HepG2 (cell line): ENCODE data around the gene PCDH17. TPM values are rescaled to one million over a fixed set of nuclear protein-coding genes. Genes with fewer than 3 reads are reported as not detected.
A peak's percentile ranks its signal among the peaks of the same experiment; 100 is the strongest.

Experiments
- ATAC-seq: fragments of 200-7000 bp; cut with Tn5 transposase; 3 replicates; pipeline ENCODE4 v1.9.1; 2020; ENCODE audit warnings: mild to moderate bottlenecking, moderate library complexity
- BruUV-seq: library from RNA; stranded (reverse); fragments of 400-500 nt; replicated peaks from 2 replicates; lab custom pipeline; 2021; lab: Mats Ljungman, UMichigan
- CTCF ChIA-PET: fragments of 300-600 bp; formaldehyde crosslinking; extraction: SDS; loops from one replicate; lab custom pipeline; 2021; ENCODE audit warnings: low total read pairs, inconsistent platforms, low intra/inter-chr PET ratio; lab: Yijun Ruan, JAX
- POLR2A ChIA-PET: fragments of 350-600 bp; sonication (Branson Sonifier 250); formaldehyde crosslinking; loops from one replicate; lab custom pipeline; 2020; ENCODE audit warnings: antibody characterized with exemption, inconsistent platforms; lab: Yijun Ruan, JAX
- DNase-seq: peaks from one replicate; pipeline ENCODE4 v3.0.0-alpha.2; 2015; ENCODE audit warnings: low spot score
- FAIRE-seq: peaks from 3 replicates; lab custom pipeline; 2011; peaks lifted over from hg19 to GRCh38; lab: Jason Lieb, UNC
- H2AFZ ChIP-seq: one replicate; pipeline ENCODE4 v1.6.1; 2011; ENCODE audit warnings: low read length, inconsistent platforms
- H3K27ac ChIP-seq: fragments of 300-600 bp; 3 replicates; pipeline ENCODE4 v1.8.0; 2011; ENCODE audit warnings: mixed run types, mild to moderate bottlenecking, mixed read lengths, low read length, inconsistent platforms; ENCODE audit not compliant: insufficient read depth; ENCODE audit errors: extremely low read length
- H3K27me3 ChIP-seq, 2 experiments: fragments of 200-600 bp in 1 of 2; 2 replicates in 1 of 2; 3 replicates in 1 of 2; pipeline versions ENCODE4 v1.6.0 to v1.8.0; 2011; ENCODE audit warnings: low read length in 2 of 2, mild to moderate bottlenecking in 2 of 2, moderate library complexity in 2 of 2, inconsistent platforms in 1 of 2; ENCODE audit not compliant: insufficient read depth in 2 of 2, control insufficient read depth in 1 of 2
- H3K36me3 ChIP-seq, 2 experiments: fragments of 200-600 bp in 1 of 2; replicated peaks in 1 of 2; 2 replicates in 1 of 2; 3 replicates in 1 of 2; pipeline versions ENCODE4 v1.5.1 to v1.8.0; 2011; ENCODE audit warnings: low read length in 2 of 2, inconsistent platforms in 1 of 2; ENCODE audit not compliant: insufficient read depth in 2 of 2, control insufficient read depth in 1 of 2
- H3K4me1 ChIP-seq: 2 replicates; pipeline ENCODE4 v1.5.1; 2012; ENCODE audit warnings: low read length, inconsistent platforms; ENCODE audit not compliant: insufficient read depth
- H3K4me2 ChIP-seq: 2 replicates; pipeline ENCODE4 v1.6.0; 2011; ENCODE audit warnings: low read depth, low read length, inconsistent platforms
- H3K4me3 ChIP-seq, 3 experiments: fragments of 200-600 bp in 1 of 3; sonication (generic), shearing (Covaris generic) in 1 of 3; replicated peaks in 1 of 3; 2 replicates each; pipeline ENCODE4 v1.5.1; 2011 to 2016; ENCODE audit warnings: low read length in 3 of 3, inconsistent platforms in 2 of 3, low read depth in 2 of 3, mild to moderate bottlenecking in 2 of 3, control low read depth in 1 of 3, mixed read lengths in 1 of 3; ENCODE audit not compliant: insufficient read depth in 1 of 3
- H3K79me2 ChIP-seq: one replicate; pipeline ENCODE4 v1.6.1; 2011; ENCODE audit warnings: low read length, inconsistent platforms; ENCODE audit not compliant: insufficient read depth
- H3K9ac ChIP-seq: 2 replicates; pipeline ENCODE4 v1.6.0; 2011; ENCODE audit warnings: mild to moderate bottlenecking, low read depth, low read length, inconsistent platforms; ENCODE audit not compliant: insufficient read depth
- H3K9me3 ChIP-seq: 2 replicates; pipeline ENCODE4 v1.5.1; 2012; ENCODE audit warnings: mild to moderate bottlenecking, low read length
- H4K20me1 ChIP-seq: 2 replicates; pipeline ENCODE4 v1.6.0; 2011; ENCODE audit warnings: inconsistent platforms, mild to moderate bottlenecking, low read length, moderate library complexity; ENCODE audit not compliant: insufficient read depth
- BORCS8-MEF2B ChIP-seq: sonication (generic); formaldehyde crosslinking; IDR thresholded peaks from 2 replicates; pipeline ENCODE4 v1.8.0; 2022; ENCODE audit warnings: mild to moderate bottlenecking, missing genetic modification reagents
- MEIS2 ChIP-seq: sonication (generic); formaldehyde crosslinking; IDR thresholded peaks from 2 replicates; pipeline ENCODE4 v1.9.0; 2021; ENCODE audit warnings: mild to moderate bottlenecking, missing genetic modification reagents
- NCOA1 ChIP-seq: sonication (generic); formaldehyde crosslinking; IDR thresholded peaks from 2 replicates; pipeline ENCODE4 v1.9.0; 2021; ENCODE audit warnings: missing genetic modification reagents
- ZNF264 ChIP-seq: sonication (generic); formaldehyde crosslinking; IDR thresholded peaks from 2 replicates; pipeline ENCODE4 v1.4.0; 2020; ENCODE audit warnings: missing genetic modification reagents
- WGBS: methylation state at CpG from one replicate; pipeline ENCODE4 v1.1.6; 2017; ENCODE audit warnings: low lambda C conversion rate; 5-methylcytosine and 5-hydroxymethylcytosine counted together
- in situ Hi-C: cut with HindIII; loops from 2 replicates; pipeline ENCODE4 v1.10.0; 2017; ENCODE audit warnings: low pct_unique_long_range_greater_than_20kb; ENCODE audit not compliant: extremely low pct_ligation_motif_present
- intact Hi-C: fragments of 100-400 bp; cut with micrococcal nuclease; formaldehyde crosslinking; loops from one replicate; pipeline ENCODE4 v1.10.0; 2022; ENCODE audit not compliant: unreplicated experiment
- polyA plus RNA-seq, 8 experiments: library from polyadenylated mRNA; depleted of rRNA in 3 of 8; stranded (reverse) in 7 of 8; unstranded in 1 of 8; fragments of >200 nt; fragmentation: Illumina TruSeq in 4 of 8; extraction: Trizol in 4 of 8; gene quantifications; 2 replicates each; pipeline versions ENCODE4 v1.2.1 to v1.2.3, GENCODE V29; 2011 to 2016; ENCODE audit warnings: low read depth in 4 of 8, missing spikeins in 1 of 8, mixed read lengths in 1 of 8; ENCODE audit not compliant: insufficient read depth in 1 of 8
- total RNA-seq, 5 experiments: library from RNA; depleted of rRNA; stranded (reverse); fragments of >200 nt; fragmentation: Illumina TruSeq; extraction: Trizol; gene quantifications; 2 replicates each; pipeline ENCODE4 v1.2.3, GENCODE V29; 2016; ENCODE audit warnings: low read depth in 1 of 5
- TF ChIP-seq, protein P1 (sequence below): sonication (generic); formaldehyde crosslinking; conservative IDR thresholded peaks from 2 replicates; pipeline ENCODE4 v1.4.0; 2020; ENCODE audit warnings: mild to moderate bottlenecking, missing genetic modification reagents, moderate library complexity

The PCDH17 gene
- total and polyA plus RNA-seq, 2 of the 13 experiments (the other 11 are each of a cell fraction or from before 2014, with no cell fraction given): not detected

DNA sequence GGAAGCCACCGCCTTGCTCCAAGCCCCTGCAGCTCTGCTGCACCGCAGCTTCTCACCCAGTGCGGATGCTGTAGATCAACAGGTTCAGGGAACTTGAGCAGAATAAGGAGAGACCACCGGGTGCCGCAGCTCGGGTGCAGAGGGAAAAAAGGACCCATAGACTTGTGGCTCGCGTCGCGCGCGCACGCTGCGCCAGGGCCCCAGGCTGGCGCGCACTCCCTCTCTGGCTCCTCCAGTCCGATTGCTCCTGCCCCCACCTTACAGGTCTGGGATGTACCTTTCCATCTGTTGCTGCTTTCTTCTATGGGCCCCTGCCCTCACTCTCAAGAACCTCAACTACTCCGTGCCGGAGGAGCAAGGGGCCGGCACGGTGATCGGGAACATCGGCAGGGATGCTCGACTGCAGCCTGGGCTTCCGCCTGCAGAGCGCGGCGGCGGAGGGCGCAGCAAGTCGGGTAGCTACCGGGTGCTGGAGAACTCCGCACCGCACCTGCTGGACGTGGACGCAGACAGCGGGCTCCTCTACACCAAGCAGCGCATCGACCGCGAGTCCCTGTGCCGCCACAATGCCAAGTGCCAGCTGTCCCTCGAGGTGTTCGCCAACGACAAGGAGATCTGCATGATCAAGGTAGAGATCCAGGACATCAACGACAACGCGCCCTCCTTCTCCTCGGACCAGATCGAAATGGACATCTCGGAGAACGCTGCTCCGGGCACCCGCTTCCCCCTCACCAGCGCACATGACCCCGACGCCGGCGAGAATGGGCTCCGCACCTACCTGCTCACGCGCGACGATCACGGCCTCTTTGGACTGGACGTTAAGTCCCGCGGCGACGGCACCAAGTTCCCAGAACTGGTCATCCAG, 964 bp downstream of the PCDH17 start:
- 92% methylated on average over 46 of the region's 70 CpGs for WGBS
- H2AFZ ChIP-seq: no peak overlapping the region
- intact Hi-C loops: no loop called here
- DNase-seq (no peak), ATAC-seq (peak; percentile 35), FAIRE-seq (no peak)
- in situ Hi-C loops: loop anchor here (10.0 kb wide), 1 partner anchor 1322 kb away; no protein-coding TSS in a partner anchor
- H3K9me3 ChIP-seq: peaks cover 13% of the 10 kb centered on the region
- POLR2A ChIA-PET: no interaction called here
- peak overlapping the region; percentile 58; the same call in 1 of the 2 replicates for H3K4me2 ChIP-seq
- H3K4me3 ChIP-seq: peak overlapping the region in 1 of 3 experiments; percentile 45; a peak in 1 of 6 replicates
- H3K36me3 ChIP-seq: no peaks in the 10 kb centered on the region
- no peaks in the 10 kb centered on the region for H4K20me1 ChIP-seq
- BruUV-seq: no TSS peak
- no peak overlapping the region for H3K27ac ChIP-seq
- no peaks in the 10 kb centered on the region for H3K4me1 ChIP-seq
- TF ChIP-seq, protein P1, sequence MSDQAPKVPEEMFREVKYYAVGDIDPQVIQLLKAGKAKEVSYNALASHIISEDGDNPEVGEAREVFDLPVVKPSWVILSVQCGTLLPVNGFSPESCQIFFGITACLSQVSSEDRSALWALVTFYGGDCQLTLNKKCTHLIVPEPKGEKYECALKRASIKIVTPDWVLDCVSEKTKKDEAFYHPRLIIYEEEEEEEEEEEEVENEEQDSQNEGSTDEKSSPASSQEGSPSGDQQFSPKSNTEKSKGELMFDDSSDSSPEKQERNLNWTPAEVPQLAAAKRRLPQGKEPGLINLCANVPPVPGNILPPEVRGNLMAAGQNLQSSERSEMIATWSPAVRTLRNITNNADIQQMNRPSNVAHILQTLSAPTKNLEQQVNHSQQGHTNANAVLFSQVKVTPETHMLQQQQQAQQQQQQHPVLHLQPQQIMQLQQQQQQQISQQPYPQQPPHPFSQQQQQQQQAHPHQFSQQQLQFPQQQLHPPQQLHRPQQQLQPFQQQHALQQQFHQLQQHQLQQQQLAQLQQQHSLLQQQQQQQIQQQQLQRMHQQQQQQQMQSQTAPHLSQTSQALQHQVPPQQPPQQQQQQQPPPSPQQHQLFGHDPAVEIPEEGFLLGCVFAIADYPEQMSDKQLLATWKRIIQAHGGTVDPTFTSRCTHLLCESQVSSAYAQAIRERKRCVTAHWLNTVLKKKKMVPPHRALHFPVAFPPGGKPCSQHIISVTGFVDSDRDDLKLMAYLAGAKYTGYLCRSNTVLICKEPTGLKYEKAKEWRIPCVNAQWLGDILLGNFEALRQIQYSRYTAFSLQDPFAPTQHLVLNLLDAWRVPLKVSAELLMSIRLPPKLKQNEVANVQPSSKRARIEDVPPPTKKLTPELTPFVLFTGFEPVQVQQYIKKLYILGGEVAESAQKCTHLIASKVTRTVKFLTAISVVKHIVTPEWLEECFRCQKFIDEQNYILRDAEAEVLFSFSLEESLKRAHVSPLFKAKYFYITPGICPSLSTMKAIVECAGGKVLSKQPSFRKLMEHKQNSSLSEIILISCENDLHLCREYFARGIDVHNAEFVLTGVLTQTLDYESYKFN: no peak
- no peak for TF ChIP-seq ZNF264 (CRISPR knock-in tag)
- no peak for TF ChIP-seq NCOA1 (CRISPR knock-in tag)
- no peak for TF ChIP-seq BORCS8-MEF2B
- TF ChIP-seq MEIS2 (CRISPR knock-in tag): no peak
- peaks cover 0 to 13% of the 10 kb centered on the region in 2 experiments; a peak in 2 of 5 replicates for H3K27me3 ChIP-seq
- CTCF ChIA-PET: no interaction called here
- H3K9ac ChIP-seq: no peak overlapping the region
- H3K79me2 ChIP-seq: no peaks in the 10 kb centered on the region
